ENCODE results near the gene NTRK1. TPM values are rescaled to one million over a fixed set of nuclear protein-coding genes. Genes with fewer than 3 reads are reported as not detected.

NTRK1 gene
- total and polyA plus RNA-seq, 8 donors = 0.20 to 1.1 (median 0.49) TPM

DNA sequence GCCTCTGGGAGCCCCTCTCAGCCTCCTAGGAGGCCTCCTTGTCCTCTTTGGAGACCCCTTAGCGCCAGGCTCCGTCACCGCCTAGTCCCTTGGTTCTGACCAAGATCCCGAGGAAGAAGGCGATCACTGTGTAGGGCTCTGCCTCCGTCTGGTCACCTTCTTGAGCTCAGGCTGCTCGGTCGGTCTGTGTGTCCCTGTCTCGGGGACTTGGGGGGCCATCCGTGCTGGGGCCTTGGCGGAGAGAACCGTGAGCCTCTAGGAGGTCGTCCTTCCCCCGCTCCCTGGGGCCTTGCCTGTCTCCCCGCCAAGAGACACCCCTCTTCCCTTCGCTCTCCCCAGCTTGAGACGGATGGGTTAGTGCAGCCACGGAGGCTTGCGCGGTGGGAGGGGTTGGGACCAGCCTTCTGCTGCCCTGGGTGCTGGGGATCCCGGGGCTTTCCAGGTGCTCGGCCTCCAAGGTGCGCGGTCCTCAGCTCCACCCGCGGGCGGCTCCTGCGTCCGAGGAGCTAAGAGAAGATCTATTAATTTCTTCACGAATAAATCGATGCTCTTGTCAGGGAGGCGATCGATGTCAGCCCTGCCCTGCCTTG, 1.0 kb upstream of the NTRK1 start:
- DNase-seq (peak in 1 of 6 donors; percentile 78), ATAC-seq (peak; percentile 42 to 62 (median 53))
- H3K4me3 ChIP-seq = peak overlapping the region in 1 of 4 donors; percentile 33

DNA sequence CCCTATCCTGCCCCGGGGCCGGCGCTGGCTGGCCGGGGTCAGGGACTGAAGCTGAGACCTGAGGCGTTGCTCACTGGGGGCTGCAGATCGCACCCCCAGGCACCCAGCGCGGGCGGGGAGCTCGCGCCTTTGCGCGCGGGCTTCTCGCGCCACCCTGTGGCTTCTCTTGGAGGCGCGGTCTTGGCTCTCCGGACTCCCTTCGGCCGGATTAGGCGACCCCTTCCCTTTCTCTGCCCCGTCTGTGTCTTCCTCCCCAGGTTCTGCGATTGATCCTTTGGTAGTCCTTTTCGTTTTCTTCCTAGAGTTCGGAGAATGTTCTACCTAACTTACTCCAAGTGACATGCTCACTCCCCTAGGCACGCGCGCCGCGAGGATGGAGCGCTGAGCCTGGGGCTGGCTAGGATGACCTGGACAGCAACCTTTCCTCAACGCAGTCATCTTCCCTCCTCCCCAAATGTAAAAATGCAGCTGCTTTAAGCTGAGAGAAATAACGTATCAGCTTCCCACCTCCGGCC, 495 bp upstream of the NTRK1 start:
- Histone ChIP-seq H3K4me1 (peaks cover 0 to 23% (median 16%) of the 10 kb centered on the region in 3 donors), H3K36me3 (no peaks in the 10 kb centered on the region), H3K27me3 (peaks cover 0 to 17% (median 0%) of the 10 kb centered on the region in 4 donors), H3K9me3 (no peaks in the 10 kb centered on the region), H3K4me3 (peak overlapping the region in 1 of 4 donors; percentile 33), H3K27ac (no peak overlapping the region)
- WGBS, 2 donors = 3% methylated on average over 35 of the region's 35 CpGs
- intact Hi-C loops (cut with DNase I) = no loop called here
- TF ChIP-seq, protein P1, sequence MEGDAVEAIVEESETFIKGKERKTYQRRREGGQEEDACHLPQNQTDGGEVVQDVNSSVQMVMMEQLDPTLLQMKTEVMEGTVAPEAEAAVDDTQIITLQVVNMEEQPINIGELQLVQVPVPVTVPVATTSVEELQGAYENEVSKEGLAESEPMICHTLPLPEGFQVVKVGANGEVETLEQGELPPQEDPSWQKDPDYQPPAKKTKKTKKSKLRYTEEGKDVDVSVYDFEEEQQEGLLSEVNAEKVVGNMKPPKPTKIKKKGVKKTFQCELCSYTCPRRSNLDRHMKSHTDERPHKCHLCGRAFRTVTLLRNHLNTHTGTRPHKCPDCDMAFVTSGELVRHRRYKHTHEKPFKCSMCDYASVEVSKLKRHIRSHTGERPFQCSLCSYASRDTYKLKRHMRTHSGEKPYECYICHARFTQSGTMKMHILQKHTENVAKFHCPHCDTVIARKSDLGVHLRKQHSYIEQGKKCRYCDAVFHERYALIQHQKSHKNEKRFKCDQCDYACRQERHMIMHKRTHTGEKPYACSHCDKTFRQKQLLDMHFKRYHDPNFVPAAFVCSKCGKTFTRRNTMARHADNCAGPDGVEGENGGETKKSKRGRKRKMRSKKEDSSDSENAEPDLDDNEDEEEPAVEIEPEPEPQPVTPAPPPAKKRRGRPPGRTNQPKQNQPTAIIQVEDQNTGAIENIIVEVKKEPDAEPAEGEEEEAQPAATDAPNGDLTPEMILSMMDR (IDR thresholded peaks at IDR 0.05) = peak; percentile 25 to 79 (median 70)
- FAIRE-seq = no peak
- peak in 5 of 6 donors; percentile 21 to 82 (median 51) for DNase-seq
- ATAC-seq = peak; percentile 69 to 91 (median 88)

More for the DNA sequence above, 1.0 kb upstream of the NTRK1 start:
- H3K27ac ChIP-seq = no peak overlapping the region
- no peaks in the 10 kb centered on the region for H3K36me3 ChIP-seq
- TF ChIP-seq, protein P1 (IDR thresholded peaks at IDR 0.05) = no peak
- peaks cover 0 to 23% (median 16%) of the 10 kb centered on the region in 3 donors for H3K4me1 ChIP-seq
- intact Hi-C loops (cut with DNase I) = no loop called here
- FAIRE-seq = no peak
- 2 to 3% methylated on average over 33 of the region's 33 CpGs for WGBS, 2 donors
- H3K9me3 ChIP-seq = no peaks in the 10 kb centered on the region
- peaks cover 0 to 17% (median 0%) of the 10 kb centered on the region in 4 donors for H3K27me3 ChIP-seq

DNA sequence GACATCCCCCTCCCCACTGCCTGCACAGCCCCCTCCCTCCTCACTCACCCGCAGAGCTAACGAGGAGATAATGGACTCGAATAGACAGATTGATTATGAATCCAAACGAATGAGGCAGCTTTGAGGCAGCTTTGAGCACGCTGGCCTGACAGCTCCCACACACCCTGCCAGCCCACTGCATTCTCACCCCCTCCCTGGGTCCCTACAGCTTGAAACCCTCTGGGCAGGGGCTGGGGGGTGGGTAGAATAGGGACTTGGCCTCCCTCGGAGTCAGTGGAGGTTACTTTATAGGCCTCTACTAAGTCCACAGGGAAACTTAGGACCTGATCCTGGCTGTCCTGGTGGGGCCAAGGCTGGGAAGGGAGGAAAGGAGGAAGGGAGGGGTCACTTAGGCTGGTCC, 1.9 kb downstream of the NTRK1 start:
- FAIRE-seq = no peak
- no peak for ATAC-seq
- no peaks in the 10 kb centered on the region for H3K9me3 ChIP-seq
- no peak overlapping the region for H3K27ac ChIP-seq
- DNase-seq = peak in 1 of 6 donors; percentile 6
- intact Hi-C loops (cut with DNase I) = no loop called here
- peaks cover 0 to 23% (median 16%) of the 10 kb centered on the region in 3 donors for H3K4me1 ChIP-seq
- no peaks in the 10 kb centered on the region for H3K36me3 ChIP-seq
- WGBS, 2 donors = 69% methylated on average over 6 of the region's 6 CpGs
- no peak overlapping the region for H3K4me3 ChIP-seq
- H3K27me3 ChIP-seq = peaks cover 0 to 17% (median 0%) of the 10 kb centered on the region in 4 donors
- TF ChIP-seq, protein P1 (IDR thresholded peaks at IDR 0.05) = no peak

DNA sequence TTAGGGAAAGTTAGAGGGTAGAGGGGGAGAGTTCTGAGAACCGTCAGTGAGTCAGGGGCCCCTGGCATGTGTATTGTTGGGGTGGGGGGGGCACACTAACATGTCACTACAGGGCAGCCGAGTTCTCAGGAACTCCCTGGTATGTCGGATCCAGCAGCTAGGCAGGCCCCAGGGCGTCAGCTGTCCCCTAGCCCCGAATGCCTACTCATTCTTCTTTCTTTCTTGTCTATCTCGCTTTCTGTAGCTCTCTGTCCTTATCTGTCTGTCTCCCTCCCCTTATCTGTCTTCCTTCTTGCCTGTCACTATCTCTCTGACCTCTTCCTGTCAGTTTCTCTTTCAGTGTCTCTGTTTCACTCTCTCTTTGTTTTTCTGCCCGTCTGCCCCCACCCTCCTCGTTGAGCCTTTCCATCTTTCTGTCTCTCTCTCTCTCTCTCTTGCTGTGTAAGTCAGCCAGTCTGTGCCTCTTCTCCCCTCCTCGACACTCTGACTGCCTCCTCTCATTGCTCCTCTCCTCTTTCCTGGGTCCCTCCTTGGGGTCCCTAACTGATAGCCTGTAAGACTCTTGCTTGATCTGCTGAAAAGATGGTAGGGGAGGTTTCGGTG, 2.4 kb downstream of the NTRK1 start:
- intact Hi-C loops (cut with DNase I) = no loop called here
- TF ChIP-seq, protein P1 (IDR thresholded peaks at IDR 0.05) = no peak
- FAIRE-seq (no peak), ATAC-seq (no peak), DNase-seq (no peak)
- no peaks in the 10 kb centered on the region for H3K36me3 ChIP-seq
- H3K27me3 ChIP-seq = peaks cover 0 to 17% (median 0%) of the 10 kb centered on the region in 4 donors
- WGBS, 2 donors = 75 to 79% methylated on average over 10 of the region's 10 CpGs
- H3K9me3 ChIP-seq = no peaks in the 10 kb centered on the region
- H3K4me1 ChIP-seq = peaks cover 0 to 23% (median 16%) of the 10 kb centered on the region in 3 donors
- H3K27ac ChIP-seq = no peak overlapping the region
- H3K4me3 ChIP-seq = no peak overlapping the region

Data from pancreas (tissue), 10 donors.